SU-DHL-6 (cell line): ENCODE results near the gene MYH7B.

Source experiments
- CTCF ChIP-seq: fragments of 200-600 bp; sonication (generic); IDR thresholded peaks from one replicate; pipeline ENCODE4 v1.5.1; 2017; ENCODE audit warnings: antibody characterized with exemption, mild to moderate bottlenecking, low read length, moderate library complexity; ENCODE audit not compliant: insufficient read depth, poor library complexity, severe bottlenecking
- EZH2phosphoT487 ChIP-seq: fragments of 200-600 bp; sonication (generic), shearing (Covaris generic); conservative IDR thresholded peaks from 2 replicates; pipeline ENCODE4 v1.6.1; 2018; ENCODE audit warnings: mild to moderate bottlenecking, antibody characterized with exemption, low read length, moderate library complexity, mixed read lengths

- TF ChIP-seq CTCF (no peak), EZH2phosphoT487 (no peak)
Observed at GRCh38 chr20:34948030-34948429, 7.6 kb upstream of the MYH7B start.
